ENCODE data around the gene ISYNA1.

DNA sequence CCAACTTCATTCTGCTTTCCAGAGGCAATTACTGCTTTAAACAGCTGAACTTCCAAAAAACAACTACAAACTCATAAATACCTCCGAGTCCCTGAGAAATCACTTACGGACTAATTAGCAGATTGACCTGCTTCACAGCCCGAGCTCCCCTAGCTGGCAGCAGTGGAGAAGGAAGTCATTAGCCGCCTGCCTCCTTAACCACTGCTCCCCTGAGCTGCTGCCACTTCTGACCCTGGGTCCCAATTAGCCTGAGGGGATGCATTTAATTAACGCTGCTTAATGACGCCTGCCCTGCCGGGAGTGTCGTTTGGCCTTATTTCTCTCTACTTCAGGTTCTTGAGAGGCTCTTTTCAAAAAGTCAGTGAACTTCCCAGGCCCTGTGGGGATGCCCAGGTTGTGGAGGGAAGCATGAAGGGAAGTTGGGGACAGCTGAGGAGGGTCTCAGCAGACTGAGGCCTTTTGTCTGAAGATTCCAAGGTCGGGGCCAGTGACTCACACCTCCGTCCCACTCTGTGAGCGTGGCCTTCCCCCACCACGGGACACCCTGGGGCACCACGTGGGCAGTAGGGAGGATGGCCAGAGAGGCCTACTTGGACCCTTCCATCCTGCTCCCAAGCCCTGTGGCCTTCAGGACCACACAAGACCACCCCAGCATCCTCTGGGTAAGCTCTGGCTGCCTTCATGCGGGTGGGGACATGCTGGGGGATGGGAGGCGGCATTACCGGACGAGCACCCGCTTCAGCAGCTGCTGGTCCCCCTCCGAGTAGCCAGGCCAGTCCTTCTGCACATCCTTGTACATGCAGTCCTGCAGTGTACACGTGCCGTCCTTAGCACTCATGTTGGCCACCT lies 19.8 kb upstream of the ISYNA1 start:
- TF ChIP-seq POLR2A (IDR thresholded peaks at IDR 0.05; ENCODE audit: low read depth, low read length) (no peak), KDM1A (IDR thresholded peaks at IDR 0.05; ENCODE audit: borderline replicate concordance) (no peak)
- TF ChIP-seq, protein P1, sequence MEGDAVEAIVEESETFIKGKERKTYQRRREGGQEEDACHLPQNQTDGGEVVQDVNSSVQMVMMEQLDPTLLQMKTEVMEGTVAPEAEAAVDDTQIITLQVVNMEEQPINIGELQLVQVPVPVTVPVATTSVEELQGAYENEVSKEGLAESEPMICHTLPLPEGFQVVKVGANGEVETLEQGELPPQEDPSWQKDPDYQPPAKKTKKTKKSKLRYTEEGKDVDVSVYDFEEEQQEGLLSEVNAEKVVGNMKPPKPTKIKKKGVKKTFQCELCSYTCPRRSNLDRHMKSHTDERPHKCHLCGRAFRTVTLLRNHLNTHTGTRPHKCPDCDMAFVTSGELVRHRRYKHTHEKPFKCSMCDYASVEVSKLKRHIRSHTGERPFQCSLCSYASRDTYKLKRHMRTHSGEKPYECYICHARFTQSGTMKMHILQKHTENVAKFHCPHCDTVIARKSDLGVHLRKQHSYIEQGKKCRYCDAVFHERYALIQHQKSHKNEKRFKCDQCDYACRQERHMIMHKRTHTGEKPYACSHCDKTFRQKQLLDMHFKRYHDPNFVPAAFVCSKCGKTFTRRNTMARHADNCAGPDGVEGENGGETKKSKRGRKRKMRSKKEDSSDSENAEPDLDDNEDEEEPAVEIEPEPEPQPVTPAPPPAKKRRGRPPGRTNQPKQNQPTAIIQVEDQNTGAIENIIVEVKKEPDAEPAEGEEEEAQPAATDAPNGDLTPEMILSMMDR (IDR thresholded peaks at IDR 0.05 in 2 of 3, conservative IDR thresholded peaks at IDR 0.05 in 1 of 3; ENCODE audit: control insufficient read depth in 2 of 3, extremely low read depth in 1 of 3, insufficient read depth in 1 of 3, low read depth in 3 of 3, low read length in 3 of 3), result no peak
